PC-9 (cell line): ENCODE measurements around the gene SLC10A7. TPM values are rescaled to one million over a fixed set of nuclear protein-coding genes. Genes with fewer than 3 reads are reported as not detected.

ENCODE experiments used
- BruUV-seq: library from RNA; stranded (reverse); fragments of 400-500 nt; replicated peaks from 2 replicates; lab custom pipeline; 2021; lab: Mats Ljungman, UMichigan
- CTCF ChIA-PET: fragments of 300-600 bp; sonication (Branson Sonifier 250); formaldehyde crosslinking; loops from one replicate; lab custom pipeline; 2022; ENCODE audit warnings: antibody characterized with exemption; lab: Charles Lee
- POLR2A ChIA-PET: fragments of 300-600 bp; sonication (Branson Sonifier 250); formaldehyde crosslinking; loops from one replicate; lab custom pipeline; 2022; ENCODE audit warnings: antibody characterized with exemption; ENCODE audit not compliant: unreplicated experiment; lab: Charles Lee
- DNase-seq, 2 experiments: peaks; one replicate each; pipeline versions ENCODE4 v3.0.0 to v3.0.0-alpha.2; 2015 to 2022; ENCODE audit warnings: mixed read lengths in 1 of 2
- H2AFZ ChIP-seq: fragments of 200-600 bp; sonication (generic); 2 replicates; pipeline ENCODE4 v1.8.1; 2017; ENCODE audit warnings: antibody characterized with exemption
- H3F3A ChIP-seq: fragments of 200-600 bp; sonication (generic); 2 replicates; pipeline ENCODE4 v1.8.1; 2017; ENCODE audit warnings: antibody characterized with exemption, mild to moderate bottlenecking, low read depth; ENCODE audit not compliant: insufficient read depth
- H3K27ac ChIP-seq: fragments of 200-600 bp; sonication (generic); 2 replicates; pipeline ENCODE4 v1.6.1; 2016; ENCODE audit warnings: mixed run types
- H3K27me3 ChIP-seq: fragments of 200-600 bp; sonication (generic); 2 replicates; pipeline ENCODE4 v1.6.1; 2016; ENCODE audit warnings: low read depth, mixed run types; ENCODE audit not compliant: insufficient read depth
- H3K36me3 ChIP-seq: fragments of 200-600 bp; sonication (generic); 2 replicates; pipeline ENCODE4 v1.6.1; 2016; ENCODE audit warnings: low read depth, mixed run types
- H3K4me1 ChIP-seq: fragments of 200-600 bp; sonication (generic); replicated peaks from 2 replicates; pipeline ENCODE4 v1.6.1; 2016; ENCODE audit warnings: mixed run types; ENCODE audit not compliant: insufficient read depth
- H3K4me2 ChIP-seq: fragments of 200-600 bp; sonication (generic); 2 replicates; pipeline ENCODE4 v1.6.1; 2017; ENCODE audit warnings: mixed run types
- H3K4me3 ChIP-seq: fragments of 200-600 bp; sonication (generic); 2 replicates; pipeline ENCODE4 v1.6.1; 2016; ENCODE audit warnings: mixed run types
- H3K79me2 ChIP-seq: fragments of 200-600 bp; sonication (generic); 2 replicates; pipeline ENCODE4 v1.6.1; 2017; ENCODE audit warnings: low read depth, mixed run types
- H3K9me2 ChIP-seq: fragments of 200-600 bp; sonication (generic); 2 replicates; pipeline ENCODE4 v1.8.1; 2017; ENCODE audit warnings: mild to moderate bottlenecking; ENCODE audit not compliant: insufficient read depth
- H3K9me3 ChIP-seq: fragments of 200-600 bp; sonication (generic); 2 replicates; pipeline ENCODE4 v1.8.1; 2016; ENCODE audit warnings: low read depth; ENCODE audit not compliant: insufficient read depth
- H4K20me1 ChIP-seq: fragments of 200-600 bp; sonication (generic); 2 replicates; pipeline ENCODE4 v1.8.1; 2017; ENCODE audit not compliant: insufficient read depth
- EZH2 ChIP-seq: fragments of 200-600 bp; sonication (generic); IDR thresholded peaks from 2 replicates; pipeline ENCODE4 v1.8.0; 2017; ENCODE audit warnings: antibody characterized with exemption, low read depth
- intact Hi-C: fragments of 100-400 bp; cut with micrococcal nuclease; formaldehyde crosslinking; loops from one replicate; pipeline ENCODE4 v1.10.0; 2022; ENCODE audit not compliant: unreplicated experiment
- total RNA-seq: library from RNA; stranded (reverse); gene quantifications from 2 replicates; pipeline ENCODE4 v1.2.3, GENCODE V29; 2021
- TF ChIP-seq, protein P1 (sequence below): fragments of 200-600 bp; sonication (generic); conservative IDR thresholded peaks from 2 replicates; pipeline ENCODE4 v1.6.1; 2017; ENCODE audit warnings: mixed run types, antibody characterized with exemption, mild to moderate bottlenecking, moderate library complexity

The SLC10A7 gene
- total RNA-seq, 1 experiment from 2014 or later, result 11.4 TPM

DNA sequence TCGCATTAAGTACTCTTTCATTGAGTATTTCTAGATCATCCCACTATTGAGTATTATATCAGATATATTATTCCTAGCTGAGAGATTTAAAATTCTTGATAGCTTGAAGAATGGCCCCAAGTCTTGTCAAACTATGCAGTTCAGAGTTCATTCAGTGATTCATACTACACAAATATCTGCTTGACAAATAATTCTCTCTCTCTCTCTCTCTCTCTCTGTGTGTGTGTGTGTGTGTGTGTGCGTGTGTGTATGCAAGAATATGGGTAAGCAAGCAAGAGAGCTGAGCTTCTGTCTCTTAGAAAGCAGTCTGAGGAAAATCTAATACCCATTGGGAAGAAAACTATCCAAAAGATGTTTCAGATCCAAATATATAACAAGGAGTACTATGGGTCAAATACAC, 142.0 kb downstream of the SLC10A7 start:
- Histone ChIP-seq H3K9me2 (no peaks in the 10 kb centered on the region), H3K79me2 (no peaks in the 10 kb centered on the region), H3K9me3 (no peaks in the 10 kb centered on the region), H3K27me3 (no peaks in the 10 kb centered on the region), H3K27ac (no peak overlapping the region), H3K4me3 (no peak overlapping the region), H2AFZ (no peak overlapping the region), H3K36me3 (no peaks in the 10 kb centered on the region), H3K4me2 (no peak overlapping the region), H3K4me1 (no peaks in the 10 kb centered on the region), H4K20me1 (no peaks in the 10 kb centered on the region), H3F3A (no peaks in the 10 kb centered on the region)
- DNase-seq, result no peak
- BruUV-seq, result no TSS peak
- ChIA-PET CTCF (no interaction called here), POLR2A (interaction anchor here (0.6 kb wide), 1 partner anchor 48 kb away, joined by 18 read pairs; no protein-coding TSS in a partner anchor)
- no peak for TF ChIP-seq EZH2
- TF ChIP-seq, protein P1, sequence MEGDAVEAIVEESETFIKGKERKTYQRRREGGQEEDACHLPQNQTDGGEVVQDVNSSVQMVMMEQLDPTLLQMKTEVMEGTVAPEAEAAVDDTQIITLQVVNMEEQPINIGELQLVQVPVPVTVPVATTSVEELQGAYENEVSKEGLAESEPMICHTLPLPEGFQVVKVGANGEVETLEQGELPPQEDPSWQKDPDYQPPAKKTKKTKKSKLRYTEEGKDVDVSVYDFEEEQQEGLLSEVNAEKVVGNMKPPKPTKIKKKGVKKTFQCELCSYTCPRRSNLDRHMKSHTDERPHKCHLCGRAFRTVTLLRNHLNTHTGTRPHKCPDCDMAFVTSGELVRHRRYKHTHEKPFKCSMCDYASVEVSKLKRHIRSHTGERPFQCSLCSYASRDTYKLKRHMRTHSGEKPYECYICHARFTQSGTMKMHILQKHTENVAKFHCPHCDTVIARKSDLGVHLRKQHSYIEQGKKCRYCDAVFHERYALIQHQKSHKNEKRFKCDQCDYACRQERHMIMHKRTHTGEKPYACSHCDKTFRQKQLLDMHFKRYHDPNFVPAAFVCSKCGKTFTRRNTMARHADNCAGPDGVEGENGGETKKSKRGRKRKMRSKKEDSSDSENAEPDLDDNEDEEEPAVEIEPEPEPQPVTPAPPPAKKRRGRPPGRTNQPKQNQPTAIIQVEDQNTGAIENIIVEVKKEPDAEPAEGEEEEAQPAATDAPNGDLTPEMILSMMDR, result no peak
- intact Hi-C loops, result no loop called here

DNA sequence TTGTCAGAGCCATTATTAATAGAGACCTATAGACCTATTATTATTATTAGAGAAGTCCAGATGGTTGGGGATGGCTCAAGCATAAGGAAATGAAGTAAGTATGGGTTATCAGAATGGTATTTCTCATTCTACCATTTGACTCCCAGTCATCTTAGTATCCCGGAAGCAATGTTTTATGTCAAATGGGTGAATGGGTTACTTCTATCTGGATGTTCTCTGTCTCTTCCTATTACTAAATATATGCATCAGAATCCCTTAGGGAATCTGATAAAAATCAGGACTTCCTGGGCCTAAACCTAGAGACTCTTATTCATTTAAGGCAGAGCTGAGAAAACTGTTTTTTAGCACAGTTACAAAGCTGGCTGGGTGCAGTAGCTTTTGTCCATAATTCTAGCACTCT, 149.9 kb downstream of the SLC10A7 start:
- intact Hi-C loops, result no loop called here
- DNase-seq, result no peak
- H3K9me2 ChIP-seq, result no peaks in the 10 kb centered on the region
- TF ChIP-seq, protein P1, result no peak
- BruUV-seq, result no TSS peak
- ChIA-PET POLR2A (no interaction called here), CTCF (no interaction called here)
- no peak overlapping the region for H2AFZ ChIP-seq
- H3K27ac ChIP-seq, result no peak overlapping the region
- no peak overlapping the region for H3K4me2 ChIP-seq
- H3K27me3 ChIP-seq, result no peaks in the 10 kb centered on the region
- H3F3A ChIP-seq, result no peaks in the 10 kb centered on the region
- H3K4me1 ChIP-seq, result no peaks in the 10 kb centered on the region
- no peaks in the 10 kb centered on the region for H3K79me2 ChIP-seq
- H4K20me1 ChIP-seq, result no peaks in the 10 kb centered on the region
- H3K4me3 ChIP-seq, result no peak overlapping the region
- no peaks in the 10 kb centered on the region for H3K9me3 ChIP-seq
- no peaks in the 10 kb centered on the region for H3K36me3 ChIP-seq

DNA sequence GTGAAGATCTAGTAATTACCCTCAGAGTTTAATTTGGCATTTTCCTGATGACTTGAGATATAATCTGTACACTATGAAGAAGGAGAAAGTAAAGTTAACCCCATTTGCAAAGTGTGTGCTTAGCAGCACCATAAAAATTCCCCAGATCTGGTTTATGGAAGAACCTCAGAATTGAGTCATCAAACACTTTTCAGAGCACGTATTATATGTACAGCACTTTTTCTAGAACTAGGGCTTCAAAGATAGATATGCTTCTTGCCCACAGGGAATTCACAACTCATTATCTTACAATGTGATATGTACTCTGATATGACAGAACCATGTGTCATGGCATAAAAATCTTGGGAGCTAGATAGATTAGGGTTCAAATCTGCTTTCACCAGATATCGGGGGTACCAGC, 150.9 kb downstream of the SLC10A7 start:
- H3K4me3 ChIP-seq, result no peak overlapping the region
- no peaks in the 10 kb centered on the region for H3F3A ChIP-seq
- no peaks in the 10 kb centered on the region for H3K79me2 ChIP-seq
- no peaks in the 10 kb centered on the region for H3K27me3 ChIP-seq
- H3K9me2 ChIP-seq, result no peaks in the 10 kb centered on the region
- no peak overlapping the region for H2AFZ ChIP-seq
- no peaks in the 10 kb centered on the region for H3K9me3 ChIP-seq
- H4K20me1 ChIP-seq, result no peaks in the 10 kb centered on the region
- H3K36me3 ChIP-seq, result no peaks in the 10 kb centered on the region
- no peak for DNase-seq
- POLR2A ChIA-PET, result no interaction called here
- no peak for TF ChIP-seq EZH2
- TF ChIP-seq, protein P1, result no peak
- intact Hi-C loops, result no loop called here
- no peak overlapping the region for H3K4me2 ChIP-seq
- no peaks in the 10 kb centered on the region for H3K4me1 ChIP-seq
- CTCF ChIA-PET, result no interaction called here
- BruUV-seq, result no TSS peak
- H3K27ac ChIP-seq, result no peak overlapping the region
